ENCODE data around the gene SPPL2B.

SPPL2B gene

GRCh38 chr19:2302319-2303210 is 25.9 kb upstream of the SPPL2B start:
- no peak for DNase-seq

DNA sequence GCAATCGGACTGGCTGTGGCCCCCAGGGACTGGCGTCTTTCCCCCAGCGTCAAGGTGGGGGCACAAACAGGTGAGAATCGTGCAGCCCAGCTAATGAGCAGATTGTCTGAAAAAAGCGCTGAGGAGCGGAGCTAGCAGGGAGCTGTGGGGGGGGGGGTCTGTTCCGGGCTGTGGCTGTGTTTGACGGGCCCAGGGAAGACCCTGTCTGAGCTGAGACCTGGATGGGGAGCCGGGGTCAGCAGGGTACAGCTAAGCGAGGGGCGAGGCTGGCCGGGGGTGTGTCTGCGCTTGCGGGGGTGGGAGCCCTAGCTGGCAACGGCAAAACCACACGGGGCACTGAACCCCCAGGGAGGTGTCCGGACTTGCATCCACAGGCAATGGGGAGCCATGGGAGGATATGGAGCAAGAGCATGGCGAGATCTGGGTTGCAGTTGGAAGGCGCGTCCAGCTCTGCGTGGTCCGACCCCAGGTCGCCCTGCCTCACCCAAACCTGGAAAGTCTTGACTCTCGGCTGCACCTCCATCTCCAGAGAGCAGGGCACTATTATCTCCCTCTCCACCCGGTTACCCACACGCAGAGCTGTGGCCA is 25.2 kb upstream of the SPPL2B start:
- DNase-seq = no peak

DNA sequence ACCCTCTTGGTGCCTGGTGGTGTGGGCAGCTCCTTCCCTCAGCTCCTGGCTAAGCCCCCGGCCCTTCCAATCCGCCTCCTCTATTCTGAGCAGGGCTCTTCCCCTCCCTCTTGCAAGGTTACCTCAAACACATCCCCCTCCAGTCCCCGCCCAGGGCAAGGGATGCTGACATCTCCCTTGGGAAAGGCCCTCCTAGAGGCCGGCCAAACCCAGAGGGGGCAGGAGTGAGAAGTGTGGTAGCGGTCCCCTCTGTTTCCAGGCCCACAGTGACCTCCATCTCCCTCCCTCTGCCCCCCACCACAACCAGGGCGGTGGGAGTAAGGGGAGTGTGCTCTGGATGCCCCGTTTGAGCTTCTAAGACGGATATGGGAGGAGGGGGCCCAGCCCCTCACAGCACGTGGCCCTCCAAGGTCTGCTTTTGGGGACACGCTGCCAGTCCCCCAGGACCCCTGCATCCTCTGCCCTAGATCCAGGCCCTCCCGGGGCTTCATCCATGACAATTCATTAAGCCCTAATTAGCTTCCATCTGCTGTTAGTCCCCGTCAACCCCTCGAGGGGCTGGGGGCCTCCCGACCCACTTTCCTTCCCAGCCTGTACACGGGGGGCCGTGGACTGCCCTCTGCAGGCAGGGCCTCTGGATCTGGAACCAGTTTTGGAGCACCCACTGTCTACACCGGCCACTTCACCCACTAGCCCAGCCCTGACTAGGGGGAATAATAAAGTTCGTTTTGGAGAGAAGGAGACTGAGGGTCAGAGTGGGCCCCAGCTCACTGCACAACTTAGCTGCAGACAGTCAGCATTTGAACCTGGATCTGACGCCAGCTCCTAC is 22.8 kb upstream of the SPPL2B start:
- DNase-seq = no peak

DNA sequence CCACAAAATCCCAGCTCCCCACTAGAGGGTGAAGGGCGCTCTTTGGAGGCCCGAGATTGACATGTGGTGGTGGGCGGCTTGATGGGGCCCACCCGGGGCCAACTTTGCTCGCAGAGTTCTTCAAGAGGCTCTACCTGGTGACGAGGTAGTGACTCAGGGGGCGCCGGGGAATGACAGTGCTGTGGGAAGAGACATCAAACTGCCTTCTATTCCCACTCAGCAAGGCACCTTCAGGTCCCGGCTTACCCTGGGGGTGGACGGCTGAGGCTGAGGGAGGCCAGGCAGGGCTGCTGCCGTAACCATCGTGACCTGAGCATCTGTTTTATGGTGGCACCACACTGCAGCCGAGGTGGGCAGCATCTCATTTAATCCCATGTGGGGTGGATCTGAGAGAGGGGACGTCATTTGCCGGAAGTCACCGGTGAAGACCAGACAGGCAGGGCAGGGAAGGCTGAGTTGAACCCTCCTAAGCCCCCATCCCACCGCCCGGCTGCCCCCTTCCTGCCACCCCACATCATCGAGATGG is 22.1 kb upstream of the SPPL2B start:
- DNase-seq = no peak

DNA sequence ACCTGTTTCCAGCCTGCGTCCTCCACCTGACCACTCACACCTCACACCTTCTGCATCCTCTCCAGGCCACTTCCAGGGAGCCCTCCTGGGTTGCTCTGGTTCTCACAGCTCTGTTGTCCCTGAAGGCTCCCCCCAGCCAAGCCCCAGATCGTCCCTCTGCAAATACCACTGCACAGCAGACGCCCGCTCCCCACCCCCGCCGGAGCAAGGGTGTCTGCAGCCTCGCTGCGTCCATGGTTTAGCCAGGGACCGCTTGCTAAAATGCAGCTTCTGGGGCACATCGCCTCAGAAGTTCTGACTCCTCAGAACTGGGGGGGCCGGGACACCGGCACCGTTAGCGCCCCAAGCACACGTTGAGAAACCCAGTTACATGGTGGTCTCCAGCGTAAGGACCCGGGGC is 21.5 kb upstream of the SPPL2B start:
- DNase-seq = no peak

DNA sequence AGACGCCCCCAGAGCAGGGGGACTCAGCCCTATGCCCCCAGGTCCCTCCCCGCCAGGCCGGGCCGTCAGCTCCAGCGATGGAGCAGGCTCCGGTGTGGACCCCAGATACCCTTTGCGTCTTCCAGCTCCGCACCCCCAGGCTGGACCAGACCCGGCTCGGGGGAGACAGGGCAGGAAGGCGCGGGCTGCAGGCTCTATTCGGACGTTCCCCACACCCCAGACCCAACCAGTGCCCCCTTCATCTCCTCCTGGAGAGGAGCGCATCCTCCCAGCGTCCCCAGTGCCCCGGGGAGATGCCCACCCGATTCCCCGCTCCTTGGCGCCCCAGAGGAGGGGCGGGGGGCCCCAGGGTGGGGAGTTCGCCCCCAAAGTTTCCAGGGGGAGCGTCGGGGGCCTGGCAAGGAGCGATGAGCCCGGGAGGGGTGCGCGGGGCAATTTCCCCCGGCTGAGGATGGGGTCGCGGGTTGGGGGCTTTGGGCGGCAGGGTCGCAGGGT is 20.9 kb upstream of the SPPL2B start:
- no peak for DNase-seq

GRCh38 chr19:2308114-2308556 is 20.3 kb upstream of the SPPL2B start, which contains the start of gene LINGO3:
TSS of gene LINGO3 (minus strand) at chr19:2308154. CDS start at chr19:2291776, 16,378 bp downstream.
- DNase-seq = no peak

DNA sequence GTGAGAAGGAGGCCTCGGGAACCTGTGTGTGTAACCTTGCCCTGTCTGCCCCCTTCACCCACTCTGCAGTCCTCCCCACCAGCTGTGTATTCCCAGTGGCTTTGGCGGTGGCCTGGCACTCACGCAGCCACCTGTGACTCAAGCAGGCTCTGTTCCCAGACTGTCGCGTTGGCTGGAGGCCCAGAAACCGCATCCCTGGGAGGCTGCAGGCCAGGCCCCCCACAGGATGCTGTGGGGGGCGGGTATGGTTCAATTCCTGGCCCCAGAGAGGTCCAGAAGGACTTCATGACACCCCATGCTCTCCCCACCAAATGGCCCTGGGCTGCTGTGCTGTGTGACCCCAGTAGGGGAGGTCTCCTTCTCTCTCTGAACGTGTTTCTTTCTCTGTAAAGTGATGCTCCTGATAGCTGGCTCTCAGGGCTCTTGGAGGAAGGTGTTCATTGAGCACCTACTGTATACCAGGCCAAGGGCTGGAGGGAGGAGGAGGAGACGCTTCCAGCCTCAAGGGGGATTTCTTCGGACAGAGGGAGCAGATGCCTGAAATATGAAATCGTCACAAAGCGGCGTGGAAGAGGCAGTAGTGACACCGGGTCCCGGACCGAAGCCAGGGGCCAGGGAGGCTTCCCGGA is 18.6 kb upstream of the SPPL2B start:
- no peak for DNase-seq

GRCh38 chr19:2311093-2311492 is 17.4 kb upstream of the SPPL2B start:
- no peak for DNase-seq

- DNase-seq = no peak
These were observed 15.5 kb upstream of the SPPL2B start for GRCh38 chr19:2312820-2313501.

DNA sequence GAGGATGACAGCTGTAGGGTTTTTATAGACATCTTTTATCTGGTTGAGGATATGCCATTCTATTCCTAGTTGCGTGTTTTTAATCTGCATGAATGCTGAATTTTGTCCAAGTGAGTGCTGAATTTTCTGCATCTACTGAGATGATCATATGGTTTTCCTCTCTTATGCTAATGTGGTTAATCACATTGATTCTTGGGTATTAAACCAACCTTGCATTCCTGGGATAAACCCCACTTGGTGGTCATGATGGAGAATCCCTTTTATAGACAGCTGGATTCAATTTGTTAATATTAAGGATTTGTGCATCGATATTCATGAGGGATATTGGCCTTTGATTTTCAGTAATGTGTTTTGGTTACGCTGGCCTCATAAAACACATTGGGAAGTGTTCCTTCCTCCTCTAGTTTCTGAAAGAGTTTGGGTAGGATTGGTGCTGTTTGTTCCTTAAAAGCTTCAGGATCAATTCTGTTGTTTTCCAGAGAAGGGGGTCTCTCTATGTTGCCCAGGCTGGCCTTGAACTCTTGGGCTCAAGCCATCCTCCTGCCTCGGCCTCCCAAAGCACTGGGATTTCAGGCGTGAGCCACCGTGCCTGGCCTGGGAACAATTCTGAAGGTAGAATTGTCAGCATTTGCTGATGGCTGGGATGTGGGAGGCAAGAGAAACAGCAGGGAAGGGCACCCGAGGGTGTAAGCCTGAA is 13.2 kb upstream of the SPPL2B start:
- peak; percentile 2 for DNase-seq

- DNase-seq = peak; percentile 53
These were observed 12.6 kb upstream of the SPPL2B start for GRCh38 chr19:2315818-2316353.

GRCh38 chr19:2317300-2317699 is 11.2 kb upstream of the SPPL2B start:
- DNase-seq = no peak

- DNase-seq = no peak
These were observed 10.7 kb upstream of the SPPL2B start for GRCh38 chr19:2317756-2318155.

DNA sequence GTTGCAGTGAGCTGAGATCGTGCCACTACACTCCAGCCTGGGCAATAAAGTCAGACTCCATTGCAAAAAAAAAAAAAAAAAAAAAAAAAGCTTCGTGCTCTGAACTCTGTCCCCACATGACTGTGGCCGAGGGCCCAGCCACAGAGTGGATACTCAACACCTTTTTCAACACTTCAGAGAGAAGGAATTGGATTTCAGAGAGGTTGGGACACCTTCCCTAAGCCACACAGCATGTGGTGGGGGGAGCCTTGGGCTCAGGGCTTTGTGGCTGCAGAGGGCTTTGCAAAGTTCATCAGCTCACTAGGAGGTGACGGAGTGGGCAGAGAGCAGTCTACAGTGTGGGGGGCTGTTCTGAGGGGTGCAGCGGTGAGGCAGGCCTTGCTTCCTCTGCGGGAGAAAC is 9.6 kb upstream of the SPPL2B start:
- no peak for DNase-seq

- no peak for DNase-seq
These were observed 8.9 kb upstream of the SPPL2B start for GRCh38 chr19:2319551-2319950.

DNA sequence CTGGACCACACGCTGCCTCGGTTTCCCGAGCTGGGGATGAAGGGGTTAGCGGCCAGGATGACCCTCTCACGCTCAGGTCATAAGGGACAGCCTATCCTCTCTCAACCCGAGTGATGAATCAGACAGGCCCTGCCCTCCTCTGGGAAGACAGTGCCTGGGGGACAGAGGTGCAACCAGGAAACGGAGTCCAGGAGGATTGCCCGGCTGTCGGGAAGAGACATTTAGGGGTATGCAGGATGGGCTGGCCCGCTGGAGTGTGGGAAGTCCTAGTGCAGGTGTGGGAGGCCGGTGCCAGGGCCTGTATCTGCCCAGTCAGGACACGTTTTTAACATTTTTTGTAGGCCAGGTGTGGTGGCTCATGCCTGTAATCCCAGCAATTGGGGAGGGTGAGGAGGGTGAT is 8.4 kb upstream of the SPPL2B start:
- DNase-seq = no peak

DNA sequence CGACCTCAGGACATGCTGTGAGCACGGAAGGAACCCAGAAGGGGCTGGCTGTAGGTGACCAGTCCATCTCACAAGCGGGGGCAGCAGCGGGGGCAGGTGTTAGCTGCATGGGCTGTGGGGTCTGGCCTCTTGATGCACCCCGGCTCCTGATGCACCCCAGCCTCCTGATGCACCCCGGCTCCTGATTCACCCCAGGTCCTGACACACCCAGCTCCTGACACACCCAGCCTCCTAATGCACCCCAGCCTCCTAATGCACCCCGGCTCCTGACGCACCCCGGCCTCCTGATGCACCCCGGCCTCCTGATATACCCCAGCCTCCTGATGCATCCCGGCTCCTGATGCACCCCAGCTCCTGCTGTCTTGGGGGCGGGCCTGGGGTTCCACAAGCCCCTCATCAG is 7.5 kb upstream of the SPPL2B start:
- no peak for DNase-seq

GRCh38 chr19:2321565-2322283 is 6.8 kb upstream of the SPPL2B start:
- no peak for DNase-seq

DNA sequence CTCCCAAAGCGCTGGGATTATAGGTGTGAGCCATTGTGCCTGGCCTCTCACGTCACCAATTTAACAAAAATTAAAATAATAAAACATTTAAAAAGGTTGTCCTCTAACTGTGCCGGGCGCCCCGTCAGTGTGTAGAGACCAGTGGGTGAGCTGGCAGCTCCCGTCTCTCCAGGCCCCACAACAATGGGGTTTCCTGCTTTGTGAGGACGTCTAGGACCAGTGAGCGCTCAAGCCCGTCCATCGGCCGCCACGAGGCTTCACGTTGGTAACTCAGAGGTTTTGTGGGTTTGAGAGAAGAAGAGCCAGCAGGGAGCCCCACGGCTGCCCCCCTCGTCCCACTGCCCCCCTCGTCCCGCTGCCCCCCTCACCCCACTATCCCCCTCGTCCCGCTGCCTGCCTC is 4.8 kb upstream of the SPPL2B start:
- DNase-seq = no peak

Data from OCI-M1 (cell line).